Right lobe of liver (tissue), 4 donors: ENCODE data around the gene FGD2.

Experiments
- POLR2A ChIP-seq: fragments of 450-650 bp; IDR thresholded peaks from one replicate; pipeline ENCODE4 v1.6.1; 2017; ENCODE audit warnings: antibody characterized with exemption, mild to moderate bottlenecking
- TF ChIP-seq, protein P1 (sequence below), 4 donors: fragments of 200-600 bp in 3 of 4; fragments of 450-650 bp in 1 of 4; IDR thresholded peaks; one replicate each; pipeline versions ENCODE4 v1.5.1 to v1.8.0; 2016 to 2022; ENCODE audit warnings: antibody characterized with exemption in 4 of 4, mild to moderate bottlenecking in 2 of 4
- donor health status: DM: no; HTN: no; CAD: no.
- donor health status: DM: no; HTN: no; CAD: no.
- donor health status: DM: no; HTN: yes; CAD: no.

DNA sequence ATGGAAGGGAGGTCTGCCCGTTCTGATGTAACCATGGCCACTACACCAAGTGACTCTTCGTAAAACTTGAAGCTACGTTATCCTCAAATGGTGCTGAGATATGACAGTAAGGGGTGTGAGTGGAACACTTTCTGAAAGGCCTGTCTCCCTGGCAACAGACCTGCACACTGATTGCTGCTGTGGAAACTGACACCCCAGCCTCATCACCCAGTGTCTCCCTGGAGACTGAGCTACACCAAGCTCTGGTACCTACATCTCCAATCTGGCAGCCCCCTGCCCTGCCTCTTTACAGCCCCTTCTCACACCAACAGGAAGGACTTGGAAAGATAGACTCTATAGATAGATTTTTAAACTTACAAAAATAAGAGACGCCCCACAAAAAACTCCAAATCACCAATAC, 37.7 kb upstream of the FGD2 start:
- TF ChIP-seq, protein P1, sequence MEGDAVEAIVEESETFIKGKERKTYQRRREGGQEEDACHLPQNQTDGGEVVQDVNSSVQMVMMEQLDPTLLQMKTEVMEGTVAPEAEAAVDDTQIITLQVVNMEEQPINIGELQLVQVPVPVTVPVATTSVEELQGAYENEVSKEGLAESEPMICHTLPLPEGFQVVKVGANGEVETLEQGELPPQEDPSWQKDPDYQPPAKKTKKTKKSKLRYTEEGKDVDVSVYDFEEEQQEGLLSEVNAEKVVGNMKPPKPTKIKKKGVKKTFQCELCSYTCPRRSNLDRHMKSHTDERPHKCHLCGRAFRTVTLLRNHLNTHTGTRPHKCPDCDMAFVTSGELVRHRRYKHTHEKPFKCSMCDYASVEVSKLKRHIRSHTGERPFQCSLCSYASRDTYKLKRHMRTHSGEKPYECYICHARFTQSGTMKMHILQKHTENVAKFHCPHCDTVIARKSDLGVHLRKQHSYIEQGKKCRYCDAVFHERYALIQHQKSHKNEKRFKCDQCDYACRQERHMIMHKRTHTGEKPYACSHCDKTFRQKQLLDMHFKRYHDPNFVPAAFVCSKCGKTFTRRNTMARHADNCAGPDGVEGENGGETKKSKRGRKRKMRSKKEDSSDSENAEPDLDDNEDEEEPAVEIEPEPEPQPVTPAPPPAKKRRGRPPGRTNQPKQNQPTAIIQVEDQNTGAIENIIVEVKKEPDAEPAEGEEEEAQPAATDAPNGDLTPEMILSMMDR (IDR thresholded peaks at IDR 0.05) = no peak
- no peak for TF ChIP-seq POLR2A
